Testis (tissue), 3 donors: ENCODE results near the gene ZSCAN5C. TPM values are rescaled to one million over a fixed set of nuclear protein-coding genes. Genes with fewer than 3 reads are reported as not detected.
A peak's percentile ranks its signal among the peaks of the same experiment; 100 is the strongest.
"Not testable (repeated sequence)": the region's sequence is repeated elsewhere in the genome, so short reads cannot be mapped to it uniquely, and the experiment has no call there.

Experiments
- DNase-seq: peaks from one replicate; pipeline ENCODE4 v3.0.0-alpha.2; 2019
- H3K27ac ChIP-seq, 2 donors: fragments of 200-600 bp; sonication (generic); one replicate each; pipeline ENCODE4 v1.5.1; 2019
- H3K27me3 ChIP-seq: fragments of 200-600 bp; sonication (generic); one replicate; pipeline ENCODE4 v1.5.1; 2019
- H3K36me3 ChIP-seq: fragments of 200-600 bp; sonication (generic); one replicate; pipeline ENCODE4 v1.5.1; 2017; ENCODE audit warnings: low read depth; ENCODE audit errors: missing control alignments
- H3K4me1 ChIP-seq: fragments of 200-600 bp; sonication (generic); one replicate; pipeline ENCODE4 v1.5.1; 2019
- H3K4me3 ChIP-seq, 2 donors: fragments of 200-600 bp; sonication (generic); one replicate each; pipeline ENCODE4 v1.5.1; 2017 to 2019
- H3K9me3 ChIP-seq: fragments of 200-600 bp; sonication (generic); one replicate; pipeline ENCODE4 v1.5.1; 2017
- POLR2A ChIP-seq: fragments of 450-650 bp; IDR thresholded peaks from one replicate; pipeline ENCODE4 v1.6.1; 2017; ENCODE audit warnings: antibody characterized with exemption, mild to moderate bottlenecking, moderate library complexity
- WGBS, 2 donors: methylation state at CpG; one replicate each; pipeline ENCODE4 v1.1.5; 2018; 5-methylcytosine and 5-hydroxymethylcytosine counted together
- intact Hi-C: fragments of 100-400 bp; cut with DNase I; formaldehyde crosslinking; loops from one replicate; pipeline ENCODE4 v1.15.1; 2023; ENCODE audit warnings: low total_unique reads
- polyA plus RNA-seq: library from polyadenylated mRNA; stranded (reverse); fragments of 350-450 nt; fragmentation: Illumina TruSeq; extraction: RNeasy Lipid Tissue Mini Kit (QIAGEN cat#74804); gene quantifications from one replicate; pipeline ENCODE4 v1.2.3, GENCODE V29; 2014; ENCODE audit warnings: low read depth, low replicate concordance; ENCODE audit not compliant: insufficient read depth
- total RNA-seq, 2 donors: library from RNA; depleted of rRNA; stranded (reverse); fragments of >200 nt; gene quantifications; one replicate each; pipeline ENCODE4 v1.2.3, GENCODE V29; 2016
- TF ChIP-seq, protein P1 (sequence below), 3 experiments: fragments of 450-650 bp in 2 of 3; fragments of 200-600 bp in 1 of 3; sonication (generic) in 1 of 3; IDR thresholded peaks; one replicate each; pipeline ENCODE4 v1.5.1; 2016 to 2019; ENCODE audit warnings: antibody characterized with exemption in 3 of 3, mild to moderate bottlenecking in 2 of 3, moderate library complexity in 1 of 3

The ZSCAN5C gene
- total and polyA plus RNA-seq, 3 donors from 2014 or later: 0.19 to 0.31 TPM; not detected in 1

GRCh38 chr19:56191115-56191514, 11.0 kb upstream of the ZSCAN5C start:
- intact Hi-C loops: no loop called here
- DNase-seq: no peak

DNA sequence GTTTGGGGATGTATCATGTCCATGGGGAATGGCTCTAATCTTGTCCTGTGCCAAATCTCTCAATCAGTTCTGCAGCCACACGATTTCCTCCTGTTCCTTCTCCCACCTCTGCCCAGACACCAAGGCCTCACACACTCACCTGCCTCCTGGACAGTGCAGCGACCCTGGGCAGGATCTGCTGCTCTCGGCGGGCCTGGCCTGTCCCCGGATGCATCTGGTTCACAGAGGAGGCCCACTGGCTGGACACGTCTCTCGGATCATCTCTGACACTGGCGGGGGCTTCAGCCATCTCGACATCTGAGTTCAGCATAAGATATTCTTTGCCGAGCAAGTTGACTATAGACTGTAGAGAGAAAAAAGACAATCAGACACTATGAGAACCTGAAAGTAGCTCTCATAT, 10.4 kb upstream of the ZSCAN5C start:
- DNase-seq: no peak
- intact Hi-C loops: no loop called here
- H3K4me3 ChIP-seq: no peak overlapping the region
- 89 to 90% methylated on average over 10 of the region's 10 CpGs for WGBS, 2 donors
- no peaks in the 10 kb centered on the region for H3K4me1 ChIP-seq
- TF ChIP-seq POLR2A: no peak
- TF ChIP-seq, protein P1, sequence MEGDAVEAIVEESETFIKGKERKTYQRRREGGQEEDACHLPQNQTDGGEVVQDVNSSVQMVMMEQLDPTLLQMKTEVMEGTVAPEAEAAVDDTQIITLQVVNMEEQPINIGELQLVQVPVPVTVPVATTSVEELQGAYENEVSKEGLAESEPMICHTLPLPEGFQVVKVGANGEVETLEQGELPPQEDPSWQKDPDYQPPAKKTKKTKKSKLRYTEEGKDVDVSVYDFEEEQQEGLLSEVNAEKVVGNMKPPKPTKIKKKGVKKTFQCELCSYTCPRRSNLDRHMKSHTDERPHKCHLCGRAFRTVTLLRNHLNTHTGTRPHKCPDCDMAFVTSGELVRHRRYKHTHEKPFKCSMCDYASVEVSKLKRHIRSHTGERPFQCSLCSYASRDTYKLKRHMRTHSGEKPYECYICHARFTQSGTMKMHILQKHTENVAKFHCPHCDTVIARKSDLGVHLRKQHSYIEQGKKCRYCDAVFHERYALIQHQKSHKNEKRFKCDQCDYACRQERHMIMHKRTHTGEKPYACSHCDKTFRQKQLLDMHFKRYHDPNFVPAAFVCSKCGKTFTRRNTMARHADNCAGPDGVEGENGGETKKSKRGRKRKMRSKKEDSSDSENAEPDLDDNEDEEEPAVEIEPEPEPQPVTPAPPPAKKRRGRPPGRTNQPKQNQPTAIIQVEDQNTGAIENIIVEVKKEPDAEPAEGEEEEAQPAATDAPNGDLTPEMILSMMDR (IDR thresholded peaks at IDR 0.05): no peak
- no peaks in the 10 kb centered on the region for H3K36me3 ChIP-seq
- H3K27me3 ChIP-seq: no peaks in the 10 kb centered on the region
- H3K9me3 ChIP-seq: no peaks in the 10 kb centered on the region
- no peak overlapping the region for H3K27ac ChIP-seq

More at GRCh38 chr19:56191115-56191514, 11.0 kb upstream of the ZSCAN5C start:
- TF ChIP-seq POLR2A: no peak
- TF ChIP-seq, protein P1 (IDR thresholded peaks at IDR 0.05): no peak
- no peak overlapping the region for H3K4me3 ChIP-seq
- no peaks in the 10 kb centered on the region for H3K36me3 ChIP-seq
- WGBS, 2 donors: 73 to 86% methylated on average over 7 of the region's 7 CpGs
- no peak overlapping the region for H3K27ac ChIP-seq
- no peaks in the 10 kb centered on the region for H3K27me3 ChIP-seq
- H3K9me3 ChIP-seq: no peaks in the 10 kb centered on the region
- no peaks in the 10 kb centered on the region for H3K4me1 ChIP-seq

GRCh38 chr19:56193981-56194640, 8.0 kb upstream of the ZSCAN5C start:
- Histone ChIP-seq H3K27me3 (no peaks in the 10 kb centered on the region), H3K36me3 (no peaks in the 10 kb centered on the region), H3K9me3 (no peaks in the 10 kb centered on the region), H3K27ac (no peak overlapping the region), H3K4me1 (no peaks in the 10 kb centered on the region), H3K4me3 (no peak overlapping the region)
- TF ChIP-seq, protein P1 (IDR thresholded peaks at IDR 0.05): no peak
- no peak for TF ChIP-seq POLR2A
- 82 to 87% methylated on average over 12 of the region's 12 CpGs for WGBS, 2 donors
- intact Hi-C loops: no loop called here
- no peak for DNase-seq

DNA sequence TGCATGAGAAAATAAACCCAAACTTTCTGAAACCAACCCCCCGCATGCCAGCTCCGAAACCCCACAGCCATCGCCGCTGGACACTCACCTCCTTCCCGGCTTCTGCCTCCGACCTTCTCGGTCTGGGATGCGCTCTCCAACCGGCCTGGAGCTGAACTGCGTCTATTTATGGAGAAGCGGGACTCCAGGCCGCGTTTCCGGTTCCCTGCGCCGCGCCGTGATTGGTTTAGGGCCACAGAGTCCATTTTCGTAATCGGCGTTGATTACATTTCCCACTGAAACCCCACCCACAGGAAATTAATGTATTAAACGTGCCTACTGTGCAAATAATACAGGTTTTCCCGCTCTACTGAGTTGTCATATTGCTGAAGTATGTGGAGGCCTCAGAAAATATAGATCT, 4.4 kb upstream of the ZSCAN5C start, which contains the start of gene ZSCAN5B:
ZSCAN5B (minus strand) TSS at position 138 of the 400 bp plus-strand sequence. CDS start 4,731 bp downstream, outside the sequence.
- H3K27me3 ChIP-seq, H3K9me3 ChIP-seq, intact Hi-C loops, H3K27ac ChIP-seq, H3K36me3 ChIP-seq, H3K4me1 ChIP-seq: not testable (repeated sequence)
- peak; percentile 58 for DNase-seq
- H3K4me3 ChIP-seq: peak within 1 kb of the TSS; percentile 31 to 40
- 66 to 67% methylated on average over 22 to 23 of the region's 23 CpGs for WGBS, 2 donors

DNA sequence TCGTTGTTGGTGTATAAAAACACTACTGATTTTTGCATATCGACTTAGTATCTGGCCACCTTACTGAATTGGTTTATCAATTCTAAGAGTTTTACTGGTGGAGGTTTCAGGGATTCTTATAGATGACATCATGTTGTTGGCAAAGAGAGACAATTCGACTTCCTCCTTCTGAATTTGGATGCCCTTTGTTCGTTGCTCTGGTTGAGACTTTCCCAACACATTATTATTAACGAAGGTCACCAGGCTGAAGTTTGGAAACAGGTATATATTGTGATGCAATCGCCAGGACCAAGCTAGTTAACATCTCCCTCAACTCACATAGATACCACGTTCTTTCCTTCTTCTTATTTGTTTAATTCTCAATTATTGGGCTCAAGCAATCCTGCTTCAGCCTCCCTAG, 2.4 kb upstream of the ZSCAN5C start:
- Histone ChIP-seq H3K4me3 (no peak overlapping the region), H3K4me1 (no peaks in the 10 kb centered on the region), H3K27me3 (no peaks in the 10 kb centered on the region), H3K27ac (no peak overlapping the region), H3K36me3 (no peaks in the 10 kb centered on the region), H3K9me3 (no peaks in the 10 kb centered on the region)
- WGBS, 2 donors: 68 to 76% methylated on average over 7 of the region's 7 CpGs
- TF ChIP-seq, protein P1 (IDR thresholded peaks at IDR 0.05): no peak
- intact Hi-C loops: no loop called here
- DNase-seq: no peak

DNA sequence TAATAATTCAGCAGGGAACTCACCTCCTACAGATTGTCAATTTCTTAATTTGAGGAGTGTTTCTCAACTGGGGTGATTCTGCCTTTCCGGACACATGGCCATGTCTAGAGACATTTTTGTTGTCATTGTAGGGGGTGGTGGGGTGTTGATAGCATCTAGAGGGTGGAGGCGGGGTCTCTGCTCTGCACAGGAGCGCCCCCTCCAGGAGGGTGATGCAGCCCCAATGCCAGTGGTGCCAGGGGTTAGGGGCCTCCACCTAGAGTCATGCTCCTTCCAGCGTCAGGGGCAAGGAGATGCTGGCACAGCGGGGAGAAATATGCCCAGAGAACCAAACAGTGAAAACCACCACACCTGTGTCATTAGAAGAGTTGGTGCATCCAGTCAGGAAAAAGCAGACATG, 5.5 kb downstream of the ZSCAN5C start:
- H3K9me3 ChIP-seq, H3K4me1 ChIP-seq, H3K27me3 ChIP-seq, H3K36me3 ChIP-seq, H3K27ac ChIP-seq, DNase-seq, H3K4me3 ChIP-seq, intact Hi-C loops: not testable (repeated sequence)
- 72 to 85% methylated on average over 5 of the region's 5 CpGs for WGBS, 2 donors
